ENCODE results near the gene C10orf62. TPM values are rescaled to one million over a fixed set of nuclear protein-coding genes. Genes with fewer than 3 reads are reported as not detected.

C10orf62 gene
- polyA plus RNA-seq, 1 donor (not counting 4 experiments of a cell fraction or from before 2014, with no cell fraction given): not detected

DNA sequence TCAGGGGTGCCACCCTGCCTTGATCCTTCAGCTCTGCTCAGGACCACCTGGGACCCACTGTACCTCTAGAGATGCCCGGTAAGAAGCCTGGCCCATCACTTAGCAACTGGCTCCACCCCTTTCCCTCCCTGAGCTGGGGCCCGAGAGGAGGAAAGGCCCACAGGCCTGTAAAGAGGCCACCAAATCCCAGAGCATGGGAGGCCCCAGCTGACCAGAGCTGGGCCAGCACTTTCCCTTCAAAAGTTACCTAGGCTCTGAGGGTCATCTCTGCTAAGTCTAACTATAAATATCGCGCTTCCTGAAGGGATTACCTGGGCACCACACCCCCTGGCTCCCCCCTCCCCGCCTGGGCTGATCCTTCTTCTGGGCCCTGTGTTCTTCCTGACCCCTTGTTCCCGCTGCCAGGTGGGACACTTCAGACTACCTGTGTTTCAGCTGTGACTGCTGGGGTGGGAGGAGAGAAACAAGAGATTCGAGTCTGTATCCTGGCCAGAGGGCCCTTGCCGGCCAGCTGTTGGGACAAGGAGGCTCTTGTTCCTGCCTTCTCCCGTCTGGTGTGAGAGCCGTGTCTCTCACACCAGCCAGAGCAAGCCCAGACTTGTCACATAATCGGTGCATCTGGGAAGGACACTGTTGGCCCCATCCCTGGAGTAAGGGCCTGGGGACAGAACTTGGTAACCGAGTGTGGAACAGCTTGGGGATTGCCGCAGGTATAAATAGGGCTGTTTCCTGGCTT is 39.8 kb upstream of the C10orf62 start:
- dilution Hi-C loops (cut with MboI; ENCODE audit: extremely low pct_ligation_motif_present, low sequenced_read_pairs): no loop called here
- Histone ChIP-seq H3K9ac (ENCODE audit: control insufficient read depth, extremely low read depth, insufficient read depth, low read length) (peak overlapping the region; percentile 74), H3K9me3 (ENCODE audit: control insufficient read depth, low read depth, low read length) (no peaks in the 10 kb centered on the region), H2AFZ (ENCODE audit: control insufficient read depth, low read length) (peak overlapping the region; percentile 58), H3K36me3 (ENCODE audit: control insufficient read depth in 2 of 2, extremely low read depth in 1 of 2, insufficient read depth in 2 of 2, low read length in 2 of 2) (no peaks in the 10 kb centered on the region), H3K27me3 (ENCODE audit: control insufficient read depth, extremely low read depth, insufficient read depth, low read length) (no peaks in the 10 kb centered on the region), H3K4me3 (ENCODE audit: control insufficient read depth in 2 of 3, extremely low read depth in 1 of 3, insufficient read depth in 2 of 3, low read depth in 1 of 3, low read length in 3 of 3) (peak overlapping the region in 2 of 3 experiments; percentile 35 to 38), H3K79me2 (ENCODE audit: control insufficient read depth, insufficient read depth, low read length) (peaks cover 22% of the 10 kb centered on the region), H4K20me1 (ENCODE audit: control insufficient read depth, extremely low read depth, insufficient read depth, low read length) (no peaks in the 10 kb centered on the region), H3K27ac (ENCODE audit: control insufficient read depth, insufficient read depth, low read length) (peak overlapping the region; percentile 78), H3K4me1 (ENCODE audit: control insufficient read depth, extremely low read depth, insufficient read depth, low read length) (peaks cover 26% of the 10 kb centered on the region), H3K4me2 (ENCODE audit: control insufficient read depth, extremely low read depth, insufficient read depth, low read depth, low read length) (peak overlapping the region; percentile 75), H3K9me1 (ENCODE audit: control insufficient read depth, extremely low read depth, insufficient read depth, low read length) (no peaks in the 10 kb centered on the region)
- DNase-seq (ENCODE audit: low read depth, low spot score) (no peak), FAIRE-seq (peak; percentile 80)
- TF ChIP-seq EZH2 (IDR thresholded peaks at IDR 0.05; ENCODE audit: low read length): no peak
- TF ChIP-seq, protein P1, sequence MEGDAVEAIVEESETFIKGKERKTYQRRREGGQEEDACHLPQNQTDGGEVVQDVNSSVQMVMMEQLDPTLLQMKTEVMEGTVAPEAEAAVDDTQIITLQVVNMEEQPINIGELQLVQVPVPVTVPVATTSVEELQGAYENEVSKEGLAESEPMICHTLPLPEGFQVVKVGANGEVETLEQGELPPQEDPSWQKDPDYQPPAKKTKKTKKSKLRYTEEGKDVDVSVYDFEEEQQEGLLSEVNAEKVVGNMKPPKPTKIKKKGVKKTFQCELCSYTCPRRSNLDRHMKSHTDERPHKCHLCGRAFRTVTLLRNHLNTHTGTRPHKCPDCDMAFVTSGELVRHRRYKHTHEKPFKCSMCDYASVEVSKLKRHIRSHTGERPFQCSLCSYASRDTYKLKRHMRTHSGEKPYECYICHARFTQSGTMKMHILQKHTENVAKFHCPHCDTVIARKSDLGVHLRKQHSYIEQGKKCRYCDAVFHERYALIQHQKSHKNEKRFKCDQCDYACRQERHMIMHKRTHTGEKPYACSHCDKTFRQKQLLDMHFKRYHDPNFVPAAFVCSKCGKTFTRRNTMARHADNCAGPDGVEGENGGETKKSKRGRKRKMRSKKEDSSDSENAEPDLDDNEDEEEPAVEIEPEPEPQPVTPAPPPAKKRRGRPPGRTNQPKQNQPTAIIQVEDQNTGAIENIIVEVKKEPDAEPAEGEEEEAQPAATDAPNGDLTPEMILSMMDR (optimal IDR thresholded peaks at IDR 0.05 in 1 of 3, IDR thresholded peaks at IDR 0.05 in 1 of 3, conservative IDR thresholded peaks at IDR 0.05 in 1 of 3; ENCODE audit: extremely low read depth in 1 of 3, insufficient read depth in 2 of 3, low read length in 3 of 3): no peak

DNA sequence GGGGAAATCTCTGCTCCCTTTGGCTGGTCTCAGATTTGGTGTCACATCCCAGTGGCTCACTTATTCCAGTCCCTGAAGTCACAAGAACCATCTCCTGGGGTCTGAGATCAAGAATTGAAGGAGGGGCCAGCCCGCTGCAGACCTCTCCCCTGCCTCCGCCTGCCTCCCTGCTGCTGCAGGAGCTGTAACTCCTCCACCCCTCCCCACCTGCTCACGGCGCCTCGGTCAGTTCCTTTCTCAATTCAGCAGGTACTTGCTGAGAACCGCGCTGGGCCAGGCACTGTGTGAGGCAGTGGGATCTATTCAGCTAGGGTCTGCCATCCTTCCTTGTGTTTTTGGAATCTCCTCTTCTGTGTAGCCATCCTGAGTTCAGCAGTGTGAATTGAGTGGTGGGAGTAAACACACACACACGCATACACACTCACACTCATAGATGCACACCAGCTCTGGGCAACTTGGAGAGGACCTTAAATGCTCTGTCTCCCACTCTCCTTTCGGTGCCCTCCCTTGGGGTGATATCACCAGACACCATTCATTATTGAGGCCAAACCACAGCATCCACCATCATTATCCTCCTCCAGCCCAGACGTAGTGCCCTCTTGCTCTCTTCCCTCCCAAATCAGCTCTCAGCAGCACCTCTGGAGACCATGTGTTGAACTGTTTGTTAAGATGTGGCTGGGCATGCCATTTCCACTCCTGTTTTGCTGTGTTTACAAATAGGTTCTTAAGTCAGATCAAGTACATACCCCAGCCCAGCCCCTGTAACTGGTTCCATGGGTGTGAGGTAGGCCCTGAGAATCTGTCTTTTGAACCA is 39.0 kb upstream of the C10orf62 start:
- Histone ChIP-seq H3K9ac (ENCODE audit: control insufficient read depth, extremely low read depth, insufficient read depth, low read length) (peak overlapping the region; percentile 74), H3K4me2 (ENCODE audit: control insufficient read depth, extremely low read depth, insufficient read depth, low read depth, low read length) (peak overlapping the region; percentile 75), H3K9me1 (ENCODE audit: control insufficient read depth, extremely low read depth, insufficient read depth, low read length) (no peaks in the 10 kb centered on the region), H3K27me3 (ENCODE audit: control insufficient read depth, extremely low read depth, insufficient read depth, low read length) (no peaks in the 10 kb centered on the region), H3K9me3 (ENCODE audit: control insufficient read depth, low read depth, low read length) (no peaks in the 10 kb centered on the region), H3K36me3 (ENCODE audit: control insufficient read depth in 2 of 2, extremely low read depth in 1 of 2, insufficient read depth in 2 of 2, low read length in 2 of 2) (no peaks in the 10 kb centered on the region), H2AFZ (ENCODE audit: control insufficient read depth, low read length) (peak overlapping the region; percentile 58), H3K27ac (ENCODE audit: control insufficient read depth, insufficient read depth, low read length) (peak overlapping the region; percentile 78), H3K4me3 (ENCODE audit: control insufficient read depth in 2 of 3, extremely low read depth in 1 of 3, insufficient read depth in 2 of 3, low read depth in 1 of 3, low read length in 3 of 3) (peak overlapping the region in 1 of 3 experiments; percentile 38), H4K20me1 (ENCODE audit: control insufficient read depth, extremely low read depth, insufficient read depth, low read length) (no peaks in the 10 kb centered on the region), H3K4me1 (ENCODE audit: control insufficient read depth, extremely low read depth, insufficient read depth, low read length) (peaks cover 26% of the 10 kb centered on the region), H3K79me2 (ENCODE audit: control insufficient read depth, insufficient read depth, low read length) (peaks cover 22% of the 10 kb centered on the region)
- FAIRE-seq (peak; percentile 32), DNase-seq (ENCODE audit: low read depth, low spot score) (no peak)
- dilution Hi-C loops (cut with MboI; ENCODE audit: extremely low pct_ligation_motif_present, low sequenced_read_pairs): no loop called here
- no peak for TF ChIP-seq EZH2 (IDR thresholded peaks at IDR 0.05; ENCODE audit: low read length)
- TF ChIP-seq, protein P1 (optimal IDR thresholded peaks at IDR 0.05 in 1 of 3, IDR thresholded peaks at IDR 0.05 in 1 of 3, conservative IDR thresholded peaks at IDR 0.05 in 1 of 3; ENCODE audit: extremely low read depth in 1 of 3, insufficient read depth in 2 of 3, low read length in 3 of 3): no peak

Data from keratinocyte (primary cell).